GM12872 (cell line): ENCODE results near the gene DPH1.

Experiments
- TF ChIP-seq, protein P1 (sequence below): IDR thresholded peaks from 3 replicates; pipeline ENCODE4 v1.5.1; 2011; ENCODE audit warnings: low read depth, mild to moderate bottlenecking, low read length, moderate library complexity; ENCODE audit not compliant: insufficient read depth

Gene DPH1

DNA sequence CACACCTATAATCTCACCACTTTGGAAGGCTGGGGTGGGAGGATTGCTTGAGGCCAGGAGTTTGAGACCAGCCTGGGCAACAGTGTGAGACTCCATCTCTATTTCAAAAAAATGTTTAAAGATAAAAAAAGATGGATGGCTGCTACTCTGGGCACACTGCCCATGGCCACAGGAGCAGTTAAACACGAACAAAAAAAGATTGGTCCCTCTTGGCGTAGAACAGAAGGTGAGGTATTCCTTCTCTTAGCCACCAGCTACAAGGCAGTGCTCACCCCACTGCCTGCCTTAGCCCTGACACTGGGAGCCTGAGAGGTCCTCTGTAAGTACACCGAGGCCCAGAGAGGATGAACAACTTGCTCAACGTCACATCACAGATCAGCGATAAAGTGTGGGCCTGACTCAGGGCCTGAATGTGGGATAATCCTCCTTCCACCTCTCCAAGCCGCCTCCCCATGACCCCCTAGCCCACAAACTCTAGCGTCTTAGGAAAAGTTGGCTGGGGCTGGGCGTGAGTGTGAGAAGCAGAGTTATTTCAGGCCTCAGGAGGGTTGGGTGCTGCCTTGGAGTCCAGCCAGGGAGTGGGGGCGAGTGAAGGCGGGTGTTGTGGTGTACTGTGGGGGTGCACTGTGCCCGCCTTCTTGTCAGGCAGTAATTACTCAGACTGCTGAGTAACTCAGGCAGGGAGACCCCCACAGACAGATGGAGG lies 2.3 kb upstream of the DPH1 start:
- TF ChIP-seq, protein P1, sequence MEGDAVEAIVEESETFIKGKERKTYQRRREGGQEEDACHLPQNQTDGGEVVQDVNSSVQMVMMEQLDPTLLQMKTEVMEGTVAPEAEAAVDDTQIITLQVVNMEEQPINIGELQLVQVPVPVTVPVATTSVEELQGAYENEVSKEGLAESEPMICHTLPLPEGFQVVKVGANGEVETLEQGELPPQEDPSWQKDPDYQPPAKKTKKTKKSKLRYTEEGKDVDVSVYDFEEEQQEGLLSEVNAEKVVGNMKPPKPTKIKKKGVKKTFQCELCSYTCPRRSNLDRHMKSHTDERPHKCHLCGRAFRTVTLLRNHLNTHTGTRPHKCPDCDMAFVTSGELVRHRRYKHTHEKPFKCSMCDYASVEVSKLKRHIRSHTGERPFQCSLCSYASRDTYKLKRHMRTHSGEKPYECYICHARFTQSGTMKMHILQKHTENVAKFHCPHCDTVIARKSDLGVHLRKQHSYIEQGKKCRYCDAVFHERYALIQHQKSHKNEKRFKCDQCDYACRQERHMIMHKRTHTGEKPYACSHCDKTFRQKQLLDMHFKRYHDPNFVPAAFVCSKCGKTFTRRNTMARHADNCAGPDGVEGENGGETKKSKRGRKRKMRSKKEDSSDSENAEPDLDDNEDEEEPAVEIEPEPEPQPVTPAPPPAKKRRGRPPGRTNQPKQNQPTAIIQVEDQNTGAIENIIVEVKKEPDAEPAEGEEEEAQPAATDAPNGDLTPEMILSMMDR: no peak

DNA sequence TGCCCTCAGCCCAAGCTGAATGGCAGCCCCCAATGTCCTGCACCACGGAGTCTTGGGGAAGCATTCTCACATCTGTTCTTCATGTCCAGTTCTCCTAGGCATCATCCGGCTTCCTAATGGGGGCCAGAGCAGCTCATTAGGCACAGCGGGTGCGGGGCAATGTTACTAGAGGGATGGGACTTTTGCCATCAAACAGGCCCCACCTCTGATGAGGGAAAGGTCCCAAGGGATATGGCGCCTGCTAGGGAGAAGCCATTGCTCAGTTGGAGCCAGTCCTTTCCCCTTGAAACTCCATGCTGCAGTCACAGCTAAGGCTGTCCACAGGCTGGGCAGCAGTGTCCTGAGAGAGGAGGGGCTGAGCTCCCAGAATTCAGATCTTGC lies 1.7 kb upstream of the DPH1 start:
- TF ChIP-seq, protein P1: no peak

DNA sequence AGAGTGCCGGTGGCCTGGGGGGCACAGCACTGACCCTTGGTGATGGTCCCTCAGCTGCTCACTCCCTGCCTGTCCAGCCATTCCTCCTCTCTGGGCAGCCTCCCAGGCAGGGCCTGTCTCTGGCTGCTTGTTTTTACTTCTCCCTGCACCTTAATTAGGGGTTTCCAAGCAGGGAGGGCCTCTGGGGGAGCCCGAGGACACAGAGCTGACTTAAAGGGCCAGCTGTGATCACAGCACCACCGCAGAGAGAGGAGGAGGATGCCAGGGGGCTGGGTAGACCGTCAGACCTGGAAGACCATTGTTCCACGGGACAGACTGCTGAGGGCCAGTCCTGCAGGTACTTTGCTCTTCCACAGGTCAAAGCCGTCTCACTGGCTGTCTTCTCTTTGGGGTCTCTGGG lies 1.2 kb upstream of the DPH1 start:
- TF ChIP-seq, protein P1: no peak

DNA sequence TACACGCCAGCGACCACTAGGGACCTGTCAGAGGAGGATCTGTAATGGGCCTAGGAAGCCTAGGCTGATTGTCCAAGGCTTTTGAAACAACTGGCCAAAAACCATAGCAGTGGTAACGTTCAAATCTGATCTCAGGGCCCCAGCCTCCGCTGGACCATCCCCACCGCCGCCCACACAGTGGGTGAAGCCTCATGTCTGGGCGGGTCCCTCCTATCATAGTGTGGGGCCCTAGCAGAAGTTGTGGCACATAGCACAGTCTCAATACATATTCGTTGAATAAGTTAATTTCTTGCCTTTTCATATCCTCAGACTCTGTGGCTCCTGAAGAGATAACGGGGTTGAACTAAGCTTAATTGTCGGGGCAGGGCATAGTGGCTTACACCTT lies 818 bp downstream of the DPH1 start:
- TF ChIP-seq, protein P1: peak; percentile 75

DNA sequence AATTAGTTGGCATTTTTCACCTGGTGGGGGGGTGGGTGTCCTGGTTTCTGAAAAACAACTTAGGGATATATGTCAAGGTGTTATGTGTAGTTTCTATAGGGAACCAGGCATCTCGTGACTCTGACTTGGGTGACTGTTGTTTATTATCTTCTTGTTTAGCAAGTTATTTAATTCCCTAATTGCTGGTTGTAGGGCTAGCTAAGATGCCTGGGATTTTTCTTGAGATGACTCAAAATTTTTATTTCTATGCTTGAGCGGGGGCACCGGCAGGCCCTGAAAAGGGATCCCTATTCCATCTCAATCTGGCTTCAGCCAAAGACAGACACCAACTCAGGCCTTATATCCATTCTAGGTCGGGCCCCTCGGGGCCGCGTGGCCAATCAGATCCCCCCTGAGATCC lies 3.2 kb downstream of the DPH1 start:
- TF ChIP-seq, protein P1: no peak

DNA sequence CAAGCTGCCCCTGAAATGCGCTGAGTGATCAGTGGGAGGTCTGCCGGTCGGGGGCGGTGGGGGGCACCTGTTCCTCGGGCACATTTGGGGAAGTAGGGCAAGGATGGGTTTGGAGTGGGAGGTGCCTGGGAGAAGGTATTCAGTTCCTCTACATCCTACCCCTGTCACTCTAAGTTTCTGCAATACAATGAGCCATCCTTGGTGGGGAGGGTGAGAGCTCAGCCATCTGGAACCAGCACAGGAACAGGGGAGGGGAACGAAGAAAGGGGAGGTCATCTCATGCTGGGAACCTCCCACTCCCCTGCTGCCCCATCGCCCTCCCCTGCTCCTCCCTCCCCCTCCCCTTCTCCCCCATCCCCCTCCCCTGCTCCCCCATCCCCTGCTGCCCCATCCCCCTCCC lies 4.2 kb downstream of the DPH1 start:
- TF ChIP-seq, protein P1: no peak

DNA sequence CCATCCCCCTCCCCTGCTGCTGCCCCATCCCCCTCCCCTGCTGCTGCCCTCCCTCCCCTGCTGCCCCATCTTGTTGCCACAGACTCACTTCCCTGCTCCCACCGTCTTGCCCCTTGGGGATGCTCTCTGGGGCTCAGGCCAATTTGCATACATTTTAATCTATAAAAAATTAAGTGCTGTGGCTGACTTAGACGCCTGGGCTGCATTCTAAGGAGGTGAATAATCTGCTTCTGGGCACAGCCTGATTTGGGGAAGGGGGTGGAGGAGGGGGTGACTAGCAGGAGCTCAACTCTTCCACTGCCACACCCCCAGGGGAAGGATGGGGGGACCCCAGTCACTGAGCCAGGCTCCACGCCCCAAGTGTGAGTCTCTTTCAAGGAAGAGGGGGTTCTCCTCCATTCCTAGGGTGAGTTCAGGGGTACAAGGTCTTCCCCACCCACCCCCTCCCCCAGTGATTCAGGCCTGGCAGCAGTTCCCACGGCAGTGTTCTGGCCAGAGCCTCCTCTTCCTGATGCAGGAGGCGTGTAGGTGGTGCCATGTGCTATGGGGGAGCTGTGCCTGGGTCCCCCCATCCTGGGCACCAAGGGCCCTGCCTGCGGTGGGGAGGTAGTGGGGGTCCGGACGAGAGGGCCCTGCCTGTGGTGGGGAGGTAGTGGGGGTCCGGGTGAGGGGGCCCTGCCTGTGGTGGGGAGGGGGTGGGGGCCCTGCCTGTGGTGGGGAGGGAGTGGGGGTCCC lies 5.0 kb downstream of the DPH1 start:
- TF ChIP-seq, protein P1: no peak
